K562 (cell line): Measurements from ENCODE around the gene USP37. TPM values are rescaled to one million over a fixed set of nuclear protein-coding genes. Genes with fewer than 3 reads are reported as not detected.

ENCODE experiments used
- ATAC-seq: fragments of 200-7000 bp; cut with Tn5 transposase; 3 replicates; pipeline ENCODE4 v1.9.1; 2020; ENCODE audit warnings: moderate library complexity
- BruUV-seq: library from RNA; stranded (reverse); fragments of 400-500 nt; replicated peaks from 2 replicates; lab custom pipeline; 2021; lab: Mats Ljungman, UMichigan
- CTCF ChIA-PET: fragments of 300-600 bp; formaldehyde crosslinking; extraction: SDS; loops from one replicate; lab custom pipeline; 2021; ENCODE audit warnings: low intra/inter-chr PET ratio; lab: Yijun Ruan, JAX
- POLR2A ChIA-PET: fragments of 300-600, 350-650 bp; sonication (Branson Sonifier 250); formaldehyde crosslinking; extraction: SDS; loops from one replicate; lab custom pipeline; 2021; ENCODE audit warnings: antibody characterized with exemption, inconsistent platforms; lab: Yijun Ruan, JAX
- DNase-seq, 4 experiments: peaks; one replicate each; pipeline versions ENCODE4 v3.0.0 to v3.0.0-alpha.2; 2011 to 2018; ENCODE audit warnings: low spot score in 3 of 4, mixed read lengths in 3 of 4; ENCODE audit errors: extremely low read depth in 1 of 4
- FAIRE-seq: peaks from 2 replicates; lab custom pipeline; 2011; peaks lifted over from hg19 to GRCh38; lab: Jason Lieb, UNC
- H2AFZ ChIP-seq: 2 replicates; pipeline ENCODE4 v1.6.0; 2011; ENCODE audit warnings: low read depth, low read length, control low read depth, inconsistent platforms
- H3K27ac ChIP-seq: fragments of 200-600 bp; 3 replicates; pipeline ENCODE4 v1.8.0; 2011; ENCODE audit warnings: low read depth, mild to moderate bottlenecking, control low read depth, inconsistent platforms, low read length, moderate library complexity, mixed read lengths; ENCODE audit errors: extremely low read depth
- H3K27me3 ChIP-seq, 2 experiments: fragments of 300-600 bp in 1 of 2; 2 replicates in 1 of 2; 3 replicates in 1 of 2; pipeline versions ENCODE4 v1.6.0 to v1.8.0; 2011; ENCODE audit warnings: inconsistent platforms in 2 of 2, low read length in 2 of 2, mild to moderate bottlenecking in 1 of 2, mixed read lengths in 1 of 2, moderate library complexity in 1 of 2; ENCODE audit not compliant: control insufficient read depth in 2 of 2, insufficient read depth in 2 of 2
- H3K36me3 ChIP-seq: fragments of 300-600 bp; 3 replicates; pipeline ENCODE4 v1.8.0; 2011; ENCODE audit warnings: mild to moderate bottlenecking, low read length, inconsistent platforms; ENCODE audit not compliant: control insufficient read depth, insufficient read depth
- H3K4me1 ChIP-seq, 2 experiments: fragments of 200-600 bp in 1 of 2; replicated peaks in 1 of 2; 2 replicates in 1 of 2; 3 replicates in 1 of 2; pipeline versions ENCODE4 v1.5.1 to v1.8.0; 2011; ENCODE audit warnings: inconsistent platforms in 2 of 2, low read length in 2 of 2, mild to moderate bottlenecking in 1 of 2, mixed read lengths in 1 of 2, moderate library complexity in 1 of 2; ENCODE audit not compliant: control insufficient read depth in 2 of 2, insufficient read depth in 2 of 2
- H3K4me2 ChIP-seq: 2 replicates; pipeline ENCODE4 v1.6.1; 2011; ENCODE audit warnings: low read length, control low read depth, inconsistent platforms, mixed read lengths; ENCODE audit not compliant: insufficient read depth
- H3K4me3 ChIP-seq: fragments of 200-600 bp; sonication (generic), shearing (Covaris generic); 2 replicates; pipeline ENCODE4 v1.5.1; 2016; ENCODE audit warnings: control low read depth, inconsistent platforms
- H3K79me2 ChIP-seq: fragments of 200-600 bp; 3 replicates; pipeline ENCODE4 v1.8.0; 2011; ENCODE audit warnings: low read length, inconsistent platforms; ENCODE audit not compliant: control insufficient read depth, insufficient read depth
- H3K9ac ChIP-seq, 2 experiments: 2 replicates each; pipeline versions ENCODE4 v1.6.0 to v1.6.1; 2011; ENCODE audit warnings: low read depth in 2 of 2, low read length in 2 of 2, control low read depth in 1 of 2, inconsistent platforms in 1 of 2, mild to moderate bottlenecking in 1 of 2, mixed read lengths in 1 of 2; ENCODE audit not compliant: insufficient read depth in 1 of 2
- H3K9me1 ChIP-seq: one replicate; pipeline ENCODE4 v1.6.0; 2011; ENCODE audit warnings: inconsistent platforms, mild to moderate bottlenecking, low read length, moderate library complexity; ENCODE audit not compliant: control insufficient read depth, insufficient read depth
- H3K9me3 ChIP-seq: replicated peaks from 2 replicates; pipeline ENCODE4 v1.5.1; 2011; ENCODE audit warnings: low read depth, low read length, inconsistent platforms; ENCODE audit not compliant: control insufficient read depth, insufficient read depth
- H4K20me1 ChIP-seq: replicated peaks from 2 replicates; pipeline ENCODE4 v1.6.1; 2011; ENCODE audit warnings: low read length, inconsistent platforms, mixed read lengths; ENCODE audit not compliant: control insufficient read depth, insufficient read depth
- CREB1 ChIP-seq, 2 experiments: sonication (generic) in 1 of 2; formaldehyde crosslinking in 1 of 2; IDR thresholded peaks; 2 replicates each; pipeline versions ENCODE4 v1.6.1 to v1.8.0; 2012 to 2022; ENCODE audit warnings: inconsistent platforms in 1 of 2, mild to moderate bottlenecking in 1 of 2, missing genetic modification reagents in 1 of 2, moderate library complexity in 1 of 2
- SP1 ChIP-seq: sonication (generic); formaldehyde crosslinking; IDR thresholded peaks from 2 replicates; pipeline ENCODE4 v1.8.1; 2022; ENCODE audit warnings: mild to moderate bottlenecking, missing genetic modification reagents
- TSHZ1 ChIP-seq: fragments of 250-450 bp; sonication (Bioruptor Pico); IDR thresholded peaks from 2 replicates; pipeline ENCODE4 v1.4.0; 2020; ENCODE audit warnings: mild to moderate bottlenecking, moderate library complexity
- ZNF445 ChIP-seq: fragments of 250-450 bp; sonication (Bioruptor Pico); IDR thresholded peaks from 2 replicates; pipeline ENCODE4 v1.4.0; 2020; ENCODE audit warnings: low read depth, mild to moderate bottlenecking, moderate library complexity
- whole genome bisulfite sequencing: fragments of 100-300 bp; shearing (Covaris generic); methylation state at CpG from one replicate; pipeline ENCODE4 v1.1.6; 2016; ENCODE audit warnings: low coverage, mixed read lengths; ENCODE audit not compliant: insufficient coverage; ENCODE audit errors: missing lambda C conversion rate; 5-methylcytosine and 5-hydroxymethylcytosine counted together
- in situ Hi-C: fragments of 300-500 bp; cut with MboI; formaldehyde crosslinking; loops from 4 replicates; pipeline ENCODE4 v1.15.0; 2018; ENCODE audit warnings: inconsistent platforms, mixed read lengths
- intact Hi-C: fragments of 100-400 bp; cut with micrococcal nuclease; formaldehyde crosslinking; loops from 2 replicates; pipeline ENCODE4 v1.14.2; 2022
- polyA plus RNA-seq, 8 experiments: library from polyadenylated mRNA; depleted of rRNA in 4 of 8; stranded (reverse) in 5 of 8; unstranded in 3 of 8; fragments of >200 nt; fragmentation: Nextera tagmentation in 2 of 8; fragmentation: Illumina TruSeq in 1 of 8; extraction: Ambion mirVana in 2 of 8; extraction: Trizol in 1 of 8; gene quantifications; 2 replicates each; pipeline versions ENCODE4 v1.2.1 to v1.2.3, GENCODE V29; 2011 to 2014; ENCODE audit warnings: inconsistent platforms in 1 of 8, missing spikeins in 1 of 8
- total RNA-seq, 7 experiments: library from RNA; depleted of rRNA in 6 of 7; stranded (reverse); fragments of >200 nt in 6 of 7; fragmentation: Illumina TruSeq in 2 of 7; extraction: Trizol in 2 of 7; gene quantifications; 2 replicates each; pipeline versions ENCODE4 v1.2.1 to v1.2.3, GENCODE V29; 2011 to 2021; ENCODE audit warnings: low replicate concordance in 1 of 7
- TF ChIP-seq, protein P1 (sequence below): fragments of 150-350 bp; IDR thresholded peaks from 2 replicates; pipeline ENCODE4 v1.6.1; 2014; ENCODE audit warnings: low read depth, mild to moderate bottlenecking, low read length, borderline replicate concordance

The USP37 gene
- total and polyA plus RNA-seq, 9 of the 15 experiments (the other 6 are each of a cell fraction or from before 2014, with no cell fraction given): 2.0 to 14.2 (median 8.5) TPM

DNA sequence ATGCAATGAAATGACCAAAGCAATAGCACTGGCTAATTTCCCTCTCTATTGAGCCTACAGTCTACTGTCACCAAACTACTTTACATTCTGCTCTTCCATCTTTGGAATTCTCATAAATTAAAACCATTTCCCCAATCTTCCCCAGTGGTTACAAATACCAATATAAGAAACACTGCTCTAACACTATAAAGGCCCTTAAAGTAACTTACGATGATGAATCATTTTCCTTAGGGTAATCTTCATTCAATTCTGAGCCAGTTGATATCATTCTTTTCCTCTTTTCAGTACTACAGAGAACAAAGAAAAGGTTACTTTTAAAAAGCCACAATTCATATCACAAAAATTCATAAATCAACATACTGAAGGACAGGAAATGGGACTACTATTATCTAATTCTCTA is 22.1 kb downstream of the USP37 start (continued):
- no peak for TF ChIP-seq TSHZ1
- no peak for TF ChIP-seq ZNF445 (CRISPR knock-in tag)
- TF ChIP-seq SP1 (CRISPR knock-in tag): no peak

DNA sequence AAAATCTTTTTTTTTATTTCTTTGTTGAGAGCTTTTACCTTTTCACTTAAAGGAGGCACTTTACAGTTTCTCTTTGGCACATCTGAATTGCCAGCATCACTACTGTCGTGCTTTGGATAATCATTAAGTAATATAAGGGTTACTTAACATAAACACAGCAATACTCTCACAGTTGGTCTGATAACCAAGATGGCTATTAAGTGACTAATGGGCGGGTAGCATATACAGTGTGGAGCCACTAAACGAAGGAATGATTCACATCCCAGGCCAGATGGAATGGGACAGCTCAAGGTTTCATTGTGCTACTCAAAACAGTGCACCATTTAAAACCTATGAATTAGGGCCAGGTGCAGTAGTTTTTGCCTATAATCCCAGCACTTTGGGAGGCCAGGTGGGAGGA is 28.1 kb downstream of the USP37 start:
- Histone ChIP-seq H3K36me3 (peaks cover 67% of the 10 kb centered on the region), H3K4me1 (no peaks in the 10 kb centered on the region), H3K4me3 (no peak overlapping the region), H3K4me2 (no peak overlapping the region), H3K9ac (no peak overlapping the region), H3K9me3 (no peaks in the 10 kb centered on the region), H3K27me3 (no peaks in the 10 kb centered on the region), H2AFZ (no peak overlapping the region), H3K27ac (no peak overlapping the region), H3K9me1 (no peaks in the 10 kb centered on the region), H4K20me1 (no peaks in the 10 kb centered on the region), H3K79me2 (no peaks in the 10 kb centered on the region)
- CTCF ChIA-PET: no interaction called here
- BruUV-seq: no TSS peak
- FAIRE-seq (no peak), ATAC-seq (no peak), DNase-seq (no peak)
- in situ Hi-C loops (no loop called here), intact Hi-C loops (no loop called here)
- POLR2A ChIA-PET: no interaction called here
- 93% methylated on average over 3 of the region's 3 CpGs for WGBS
- TF ChIP-seq, protein P1, sequence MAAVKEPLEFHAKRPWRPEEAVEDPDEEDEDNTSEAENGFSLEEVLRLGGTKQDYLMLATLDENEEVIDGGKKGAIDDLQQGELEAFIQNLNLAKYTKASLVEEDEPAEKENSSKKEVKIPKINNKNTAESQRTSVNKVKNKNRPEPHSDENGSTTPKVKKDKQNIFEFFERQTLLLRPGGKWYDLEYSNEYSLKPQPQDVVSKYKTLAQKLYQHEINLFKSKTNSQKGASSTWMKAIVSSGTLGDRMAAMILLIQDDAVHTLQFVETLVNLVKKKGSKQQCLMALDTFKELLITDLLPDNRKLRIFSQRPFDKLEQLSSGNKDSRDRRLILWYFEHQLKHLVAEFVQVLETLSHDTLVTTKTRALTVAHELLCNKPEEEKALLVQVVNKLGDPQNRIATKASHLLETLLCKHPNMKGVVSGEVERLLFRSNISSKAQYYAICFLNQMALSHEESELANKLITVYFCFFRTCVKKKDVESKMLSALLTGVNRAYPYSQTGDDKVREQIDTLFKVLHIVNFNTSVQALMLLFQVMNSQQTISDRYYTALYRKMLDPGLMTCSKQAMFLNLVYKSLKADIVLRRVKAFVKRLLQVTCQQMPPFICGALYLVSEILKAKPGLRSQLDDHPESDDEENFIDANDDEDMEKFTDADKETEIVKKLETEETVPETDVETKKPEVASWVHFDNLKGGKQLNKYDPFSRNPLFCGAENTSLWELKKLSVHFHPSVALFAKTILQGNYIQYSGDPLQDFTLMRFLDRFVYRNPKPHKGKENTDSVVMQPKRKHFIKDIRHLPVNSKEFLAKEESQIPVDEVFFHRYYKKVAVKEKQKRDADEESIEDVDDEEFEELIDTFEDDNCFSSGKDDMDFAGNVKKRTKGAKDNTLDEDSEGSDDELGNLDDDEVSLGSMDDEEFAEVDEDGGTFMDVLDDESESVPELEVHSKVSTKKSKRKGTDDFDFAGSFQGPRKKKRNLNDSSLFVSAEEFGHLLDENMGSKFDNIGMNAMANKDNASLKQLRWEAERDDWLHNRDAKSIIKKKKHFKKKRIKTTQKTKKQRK: no peak
- no peak for TF ChIP-seq CREB1 (IDR thresholded peaks at IDR 0.05)
- no peak for TF ChIP-seq CREB1 (CRISPR knock-in tag; IDR thresholded peaks at IDR 0.05)
